ENCODE results near the gene FOXR1.
"Not testable (repeated sequence)": the region's sequence is repeated elsewhere in the genome, so short reads cannot be mapped to it uniquely, and the experiment has no call there.

FOXR1 gene

GRCh38 chr11:118961189-118961588 lies 10.4 kb upstream of the FOXR1 start:
- no peak overlapping the region for H3K4me3 ChIP-seq (ENCODE audit: insufficient read length, low read depth)
- peaks cover 5% of the 10 kb centered on the region for H3K27me3 ChIP-seq (ENCODE audit: insufficient read depth, insufficient read length)
- no peak for TF ChIP-seq YY1 (IDR thresholded peaks at IDR 0.05; ENCODE audit: insufficient read depth, insufficient read length)
- H3K36me3 ChIP-seq (ENCODE audit: insufficient read depth, insufficient read length, low read length) = no peaks in the 10 kb centered on the region
- H3K9ac ChIP-seq (ENCODE audit: insufficient read length, low read depth) = no peak overlapping the region
- DNase-seq (ENCODE audit: low read depth, low spot score) = no peak
- H3K9me3 ChIP-seq (ENCODE audit: insufficient read depth, low read length) = no peaks in the 10 kb centered on the region
- peaks cover 2% of the 10 kb centered on the region for H3K4me1 ChIP-seq (ENCODE audit: insufficient read depth, insufficient read length)

DNA sequence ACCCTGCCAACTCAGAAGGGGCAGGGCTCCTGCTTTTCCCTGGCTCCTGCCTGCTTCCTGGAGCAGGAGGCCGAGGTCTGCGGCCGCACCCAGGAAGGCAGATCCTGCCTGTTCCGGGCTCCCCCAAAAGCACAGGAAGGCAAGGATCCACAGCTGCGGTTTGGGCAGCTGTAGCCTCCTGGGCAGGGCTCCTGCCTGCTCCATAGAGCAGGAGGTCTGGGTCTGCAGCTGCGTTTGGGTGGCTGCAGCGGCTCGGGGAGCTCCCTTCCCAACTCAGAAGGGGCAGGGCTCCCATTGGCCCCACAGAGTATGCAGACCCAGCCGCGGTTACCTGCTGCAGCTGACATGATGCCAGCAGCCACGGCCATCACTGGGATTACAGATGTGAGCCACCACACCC lies 10.0 kb upstream of the FOXR1 start:
- Histone ChIP-seq H3K9ac (ENCODE audit: insufficient read length, low read depth) (no peak overlapping the region), H3K4me3 (ENCODE audit: insufficient read length, low read depth) (no peak overlapping the region), H3K4me1 (ENCODE audit: insufficient read depth, insufficient read length) (peaks cover 2% of the 10 kb centered on the region), H3K9me3 (ENCODE audit: insufficient read depth, low read length) (no peaks in the 10 kb centered on the region), H3K27me3 (ENCODE audit: insufficient read depth, insufficient read length) (peaks cover 5% of the 10 kb centered on the region), H3K36me3 (ENCODE audit: insufficient read depth, insufficient read length, low read length) (no peaks in the 10 kb centered on the region)
- TF ChIP-seq ZNF274 (IDR thresholded peaks at IDR 0.05; ENCODE audit: low read depth, low read length) (no peak), SUZ12 (IDR thresholded peaks at IDR 0.05; ENCODE audit: extremely low read depth, insufficient read depth, insufficient read length) (no peak), YY1 (IDR thresholded peaks at IDR 0.05; ENCODE audit: insufficient read depth, insufficient read length) (no peak)
- no peak for DNase-seq (ENCODE audit: low read depth, low spot score)

- not testable (repeated sequence) for H3K9ac ChIP-seq (ENCODE audit: insufficient read length, low read depth); DNase-seq (ENCODE audit: low read depth, low spot score); H3K27me3 ChIP-seq (ENCODE audit: insufficient read depth, insufficient read length); H3K9me3 ChIP-seq (ENCODE audit: insufficient read depth, low read length); H3K36me3 ChIP-seq (ENCODE audit: insufficient read depth, insufficient read length, low read length); H3K4me3 ChIP-seq (ENCODE audit: insufficient read length, low read depth); H3K4me1 ChIP-seq (ENCODE audit: insufficient read depth, insufficient read length)
Measured at GRCh38 chr11:118969508-118969907, 2.1 kb upstream of the FOXR1 start.

DNA sequence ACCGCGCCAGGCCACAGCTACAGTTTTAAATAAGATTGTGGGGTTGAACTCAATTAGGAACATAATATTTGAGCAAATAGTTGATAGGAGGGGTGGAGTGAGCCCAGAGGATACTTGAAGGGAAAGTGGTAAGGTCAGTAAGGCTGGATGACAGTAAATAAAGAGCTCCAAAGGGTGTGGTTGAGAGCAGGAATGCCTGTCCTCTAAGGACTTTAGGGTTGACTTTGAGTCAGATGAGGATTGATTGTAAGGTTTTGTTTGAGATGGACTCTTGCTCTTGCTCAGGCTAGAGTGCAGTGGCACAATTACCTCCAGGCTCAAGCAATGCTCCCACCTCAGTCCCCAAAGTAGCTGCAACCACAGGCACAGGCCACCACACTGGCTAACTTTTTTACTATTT lies 2.4 kb downstream of the FOXR1 start:
- Histone ChIP-seq H3K9me3 (ENCODE audit: insufficient read depth, low read length) (no peaks in the 10 kb centered on the region), H3K36me3 (ENCODE audit: insufficient read depth, insufficient read length, low read length) (no peaks in the 10 kb centered on the region), H3K27me3 (ENCODE audit: insufficient read depth, insufficient read length) (no peaks in the 10 kb centered on the region), H3K4me3 (ENCODE audit: insufficient read length, low read depth) (no peak overlapping the region), H3K9ac (ENCODE audit: insufficient read length, low read depth) (no peak overlapping the region), H3K4me1 (ENCODE audit: insufficient read depth, insufficient read length) (peaks cover 2% of the 10 kb centered on the region)
- TF ChIP-seq ZNF274 (IDR thresholded peaks at IDR 0.05; ENCODE audit: low read depth, low read length) (no peak), YY1 (IDR thresholded peaks at IDR 0.05; ENCODE audit: insufficient read depth, insufficient read length) (no peak), SUZ12 (IDR thresholded peaks at IDR 0.05; ENCODE audit: extremely low read depth, insufficient read depth, insufficient read length) (no peak)
- DNase-seq (ENCODE audit: low read depth, low spot score) = no peak

GRCh38 chr11:118975771-118976709 lies 4.5 kb downstream of the FOXR1 start:
- Histone ChIP-seq H3K9ac (ENCODE audit: insufficient read length, low read depth) (no peak overlapping the region), H3K4me1 (ENCODE audit: insufficient read depth, insufficient read length) (peaks cover 8% of the 10 kb centered on the region)
- DNase-seq (ENCODE audit: low read depth, low spot score) = no peak

GRCh38 chr11:118979434-118979833 lies 7.9 kb downstream of the FOXR1 start:
- TF ChIP-seq SUZ12 (IDR thresholded peaks at IDR 0.05; ENCODE audit: extremely low read depth, insufficient read depth, insufficient read length) (no peak), ZNF274 (IDR thresholded peaks at IDR 0.05; ENCODE audit: low read depth, low read length) (no peak), YY1 (IDR thresholded peaks at IDR 0.05; ENCODE audit: insufficient read depth, insufficient read length) (no peak)
- H3K9me3 ChIP-seq (ENCODE audit: insufficient read depth, low read length) = no peaks in the 10 kb centered on the region
- H3K36me3 ChIP-seq (ENCODE audit: insufficient read depth, insufficient read length, low read length) = no peaks in the 10 kb centered on the region
- H3K4me3 ChIP-seq (ENCODE audit: insufficient read length, low read depth) = no peak overlapping the region
- no peaks in the 10 kb centered on the region for H3K27me3 ChIP-seq (ENCODE audit: insufficient read depth, insufficient read length)
- peaks cover 8% of the 10 kb centered on the region for H3K4me1 ChIP-seq (ENCODE audit: insufficient read depth, insufficient read length)
- DNase-seq (ENCODE audit: low read depth, low spot score) = no peak
- H3K9ac ChIP-seq (ENCODE audit: insufficient read length, low read depth) = no peak overlapping the region

More at GRCh38 chr11:118975771-118976709, 4.5 kb downstream of the FOXR1 start:
- Histone ChIP-seq H3K36me3 (ENCODE audit: insufficient read depth, insufficient read length, low read length) (no peaks in the 10 kb centered on the region), H3K27me3 (ENCODE audit: insufficient read depth, insufficient read length) (no peaks in the 10 kb centered on the region), H3K4me3 (ENCODE audit: insufficient read length, low read depth) (no peak overlapping the region), H3K9me3 (ENCODE audit: insufficient read depth, low read length) (no peaks in the 10 kb centered on the region)
- TF ChIP-seq ZNF274 (IDR thresholded peaks at IDR 0.05; ENCODE audit: low read depth, low read length) = no peak
- TF ChIP-seq YY1 (IDR thresholded peaks at IDR 0.05; ENCODE audit: insufficient read depth, insufficient read length) = no peak
- TF ChIP-seq SUZ12 (IDR thresholded peaks at IDR 0.05; ENCODE audit: extremely low read depth, insufficient read depth, insufficient read length) = no peak

DNA sequence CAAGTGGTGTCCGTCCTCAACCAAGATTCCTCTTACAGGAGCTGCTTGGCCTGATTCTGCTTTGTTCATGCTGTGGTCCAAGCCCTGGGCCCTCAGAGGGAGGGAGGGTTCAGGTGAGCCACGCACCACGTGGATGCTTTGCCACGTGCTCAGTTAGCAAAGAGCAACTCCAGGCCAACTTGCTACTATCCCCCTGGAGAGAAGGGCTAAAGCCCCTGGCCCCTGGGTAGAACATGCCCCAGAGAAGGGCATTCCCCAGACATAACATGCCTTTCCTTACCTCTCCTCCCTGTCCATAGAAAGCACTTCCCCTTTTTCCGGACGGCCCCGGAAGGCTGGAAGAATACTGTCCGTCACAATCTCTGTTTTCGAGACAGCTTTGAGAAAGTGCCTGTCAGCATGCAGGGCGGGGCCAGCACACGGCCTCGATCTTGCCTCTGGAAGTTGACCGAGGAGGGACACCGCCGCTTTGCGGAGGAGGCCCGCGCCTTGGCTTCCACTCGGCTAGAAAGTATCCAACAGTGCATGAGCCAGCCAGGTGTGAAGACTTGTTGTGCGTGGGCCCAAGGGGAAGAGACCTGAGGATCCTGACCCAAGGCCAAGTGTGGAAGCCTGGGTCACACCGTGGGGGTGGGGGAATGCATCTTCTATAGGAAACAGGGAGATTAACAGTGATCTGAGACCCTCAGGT lies 8.8 kb downstream of the FOXR1 start:
- Histone ChIP-seq H3K9me3 (ENCODE audit: insufficient read depth, low read length) (no peaks in the 10 kb centered on the region), H3K4me1 (ENCODE audit: insufficient read depth, insufficient read length) (peaks cover 12% of the 10 kb centered on the region), H3K9ac (ENCODE audit: insufficient read length, low read depth) (no peak overlapping the region), H3K36me3 (ENCODE audit: insufficient read depth, insufficient read length, low read length) (no peaks in the 10 kb centered on the region), H3K4me3 (ENCODE audit: insufficient read length, low read depth) (no peak overlapping the region), H3K27me3 (ENCODE audit: insufficient read depth, insufficient read length) (no peaks in the 10 kb centered on the region)
- TF ChIP-seq SUZ12 (IDR thresholded peaks at IDR 0.05; ENCODE audit: extremely low read depth, insufficient read depth, insufficient read length) (no peak), ZNF274 (IDR thresholded peaks at IDR 0.05; ENCODE audit: low read depth, low read length) (no peak), YY1 (IDR thresholded peaks at IDR 0.05; ENCODE audit: insufficient read depth, insufficient read length) (no peak)
- DNase-seq (ENCODE audit: low read depth, low spot score) = no peak

GRCh38 chr11:118984337-118984736 lies 12.8 kb downstream of the FOXR1 start:
- not testable (repeated sequence) for H3K27me3 ChIP-seq (ENCODE audit: insufficient read depth, insufficient read length); DNase-seq (ENCODE audit: low read depth, low spot score); H3K4me3 ChIP-seq (ENCODE audit: insufficient read length, low read depth); H3K9me3 ChIP-seq (ENCODE audit: insufficient read depth, low read length); H3K9ac ChIP-seq (ENCODE audit: insufficient read length, low read depth); H3K36me3 ChIP-seq (ENCODE audit: insufficient read depth, insufficient read length, low read length)
- H3K4me1 ChIP-seq (ENCODE audit: insufficient read depth, insufficient read length) = peaks cover 10% of the 10 kb centered on the region

All from NT2/D1 (cell line).